Stomach (tissue), 9 donors: Measurements from ENCODE around the gene GRAMD1A. TPM values are rescaled to one million over a fixed set of nuclear protein-coding genes. Genes with fewer than 3 reads are reported as not detected.
"Not testable (repeated sequence)": the region's sequence is repeated elsewhere in the genome, so short reads cannot be mapped to it uniquely, and the experiment has no call there.

ENCODE experiments used
- DNase-seq, 2 donors: peaks; one replicate each; pipeline versions ENCODE4 v3.0.0 to v3.0.0-alpha.2; 2013 to 2019
- H3K27ac ChIP-seq, 5 donors: fragments of 200-600 bp in 4 of 5; sonication (generic) in 4 of 5; one replicate each; pipeline ENCODE4 v1.5.1; 2013 to 2019; ENCODE audit warnings: mild to moderate bottlenecking in 1 of 5, moderate library complexity in 1 of 5
- H3K27me3 ChIP-seq, 3 donors: fragments of 200-600 bp; sonication (generic); one replicate each; pipeline ENCODE4 v1.5.1; 2017 to 2019; ENCODE audit warnings: mixed run types in 1 of 3
- H3K36me3 ChIP-seq, 4 donors: fragments of 200-600 bp; sonication (generic); 1 replicate in 3 of 4; 2 replicates in 1 of 4; pipeline ENCODE4 v1.5.1; 2016 to 2019
- H3K4me1 ChIP-seq, 4 donors: fragments of 200-600 bp; sonication (generic); one replicate each; pipeline ENCODE4 v1.5.1; 2016 to 2019
- H3K4me3 ChIP-seq, 4 donors: fragments of 200-600 bp; sonication (generic) in 3 of 4; one replicate each; pipeline ENCODE4 v1.5.1; 2016 to 2019; ENCODE audit warnings: mild to moderate bottlenecking in 1 of 4
- H3K9me3 ChIP-seq, 4 donors: fragments of 200-600 bp; sonication (generic); one replicate each; pipeline ENCODE4 v1.5.1; 2016 to 2019
- CTCF ChIP-seq, 7 experiments: fragments of 450-650 bp in 4 of 7; fragments of 200-600 bp in 3 of 7; sonication (generic) in 3 of 7; IDR thresholded peaks; one replicate each; pipeline ENCODE4 v1.5.1; 2016 to 2019; ENCODE audit warnings: antibody characterized with exemption in 7 of 7, control low read depth in 2 of 7, mild to moderate bottlenecking in 1 of 7
- EP300 ChIP-seq: sonication (generic); formaldehyde crosslinking; IDR thresholded peaks from one replicate; pipeline ENCODE4 v1.6.1; 2017; ENCODE audit warnings: antibody characterized with exemption
- POLR2A ChIP-seq, 4 donors: fragments of 450-650 bp; IDR thresholded peaks; one replicate each; pipeline ENCODE4 v1.6.1; 2016; ENCODE audit warnings: antibody characterized with exemption in 4 of 4, control low read depth in 2 of 4, mild to moderate bottlenecking in 1 of 4, moderate library complexity in 1 of 4
- POLR2AphosphoS5 ChIP-seq, 3 donors: sonication (generic); formaldehyde crosslinking; IDR thresholded peaks; one replicate each; pipeline ENCODE4 v1.6.1; 2016; ENCODE audit warnings: antibody characterized with exemption in 3 of 3
- WGBS, 5 donors: extraction: QIAGEN DNeasy Blood & Tissue Kit in 3 of 5; methylation state at CpG; one replicate each; pipeline versions ENCODE4 v1.1.5 to v1.1.7; 2013 to 2018; 5-methylcytosine and 5-hydroxymethylcytosine counted together
- intact Hi-C: fragments of 100-400 bp; cut with DNase I; formaldehyde crosslinking; loops from one replicate; pipeline ENCODE4 v1.15.1; 2023; ENCODE audit warnings: low total_unique reads
- polyA plus RNA-seq, 3 donors: library from polyadenylated mRNA; stranded (reverse); fragments of 200-250 nt; gene quantifications; one replicate each; pipeline ENCODE4 v1.2.3, GENCODE V29; 2013
- total RNA-seq, 5 donors: library from RNA; depleted of rRNA; stranded (reverse); fragments of >200 nt; gene quantifications; one replicate each; pipeline versions ENCODE4 v1.1.0 to v1.2.3, GENCODE V29; 2014 to 2016
- donor health status: healthy with polysubstance abuse.
- donor health status: Bipolar disorder and iron deficiency.
- donor health status: healthy.

The GRAMD1A gene
- total and polyA plus RNA-seq, 8 donors: 29.8 to 74.1 (median 45.1) TPM

GRCh38 chr19:34962687-34963572, 37.2 kb upstream of the GRAMD1A start:
- Histone ChIP-seq H3K36me3 (peaks cover 29 to 34% (median 33%) of the 10 kb centered on the region in 4 donors), H3K4me1 (peaks cover 19 to 33% (median 27%) of the 10 kb centered on the region in 4 donors), H3K27me3 (no peaks in the 10 kb centered on the region), H3K4me3 (peak overlapping the region; percentile 70 to 99 (median 88)), H3K27ac (peak overlapping the region; percentile 16 to 82 (median 81)), H3K9me3 (peaks cover 29 to 49% (median 35%) of the 10 kb centered on the region in 4 donors)
- peak in 1 of 2 donors; percentile 43 for DNase-seq
- intact Hi-C loops: no loop called here
- TF ChIP-seq POLR2AphosphoS5 (IDR thresholded peaks at IDR 0.05): no peak
- no peak for TF ChIP-seq CTCF (IDR thresholded peaks at IDR 0.05)
- TF ChIP-seq POLR2A (IDR thresholded peaks at IDR 0.05): no peak
- TF ChIP-seq EP300: no peak
- WGBS, 5 donors: 14 to 28% (median 20%) methylated on average over 14 of the region's 14 CpGs

- peak within 1 kb of the TSS; percentile 70 to 99 (median 88) for H3K4me3 ChIP-seq
- H3K27me3 ChIP-seq: no peaks in the 10 kb centered on the region
- DNase-seq: peak; percentile 70 to 84
- H3K36me3 ChIP-seq: peaks cover 20 to 26% (median 24%) of the 10 kb centered on the region in 4 donors
- peaks cover 21 to 41% (median 26%) of the 10 kb centered on the region in 4 donors for H3K9me3 ChIP-seq
- H3K4me1 ChIP-seq: peaks cover 19 to 33% (median 27%) of the 10 kb centered on the region in 4 donors
- TF ChIP-seq POLR2A (IDR thresholded peaks at IDR 0.05) (no peak), POLR2AphosphoS5 (IDR thresholded peaks at IDR 0.05) (peak in 1 of 3 donors; percentile 44)
- 0 to 1% (median 0%) methylated on average over 18 to 78 of the region's 78 CpGs for WGBS, 5 donors
- H3K27ac ChIP-seq: peak within 1 kb of the TSS; percentile 16 to 82 (median 81)
- intact Hi-C loops: no loop called here
Measured at GRCh38 chr19:34963573-34964406, 36.3 kb upstream of the GRAMD1A start, which contains the start of gene ZNF792. TSS of gene ZNF792 (minus strand) at chr19:34964229. CDS start at chr19:34963662, 567 bp downstream.

GRCh38 chr19:34964598-34964997, 35.5 kb upstream of the GRAMD1A start:
- no peaks in the 10 kb centered on the region for H3K27me3 ChIP-seq
- H3K27ac ChIP-seq: no peak overlapping the region
- no peak for DNase-seq
- intact Hi-C loops: no loop called here
- H3K4me1 ChIP-seq: peaks cover 19 to 33% (median 27%) of the 10 kb centered on the region in 4 donors
- peaks cover 13 to 33% (median 18%) of the 10 kb centered on the region in 4 donors for H3K9me3 ChIP-seq
- no peak for TF ChIP-seq POLR2AphosphoS5 (IDR thresholded peaks at IDR 0.05)
- TF ChIP-seq EP300: no peak
- TF ChIP-seq CTCF (IDR thresholded peaks at IDR 0.05): no peak
- no peak for TF ChIP-seq POLR2A (IDR thresholded peaks at IDR 0.05)
- peaks cover 12 to 18% (median 16%) of the 10 kb centered on the region in 4 donors for H3K36me3 ChIP-seq
- H3K4me3 ChIP-seq: peak overlapping the region; percentile 70 to 99 (median 88)
- WGBS, 5 donors: 51 to 93% (median 55%) methylated on average over 3 to 6 of the region's 6 CpGs

GRCh38 chr19:34965505-34965904, 34.6 kb upstream of the GRAMD1A start:
- H3K4me3 ChIP-seq, DNase-seq, H3K27me3 ChIP-seq, intact Hi-C loops, H3K27ac ChIP-seq, H3K36me3 ChIP-seq: not testable (repeated sequence)
- Histone ChIP-seq H3K4me1 (peaks cover 19 to 33% (median 27%) of the 10 kb centered on the region in 4 donors), H3K9me3 (peaks cover 5 to 24% (median 9%) of the 10 kb centered on the region in 4 donors)
- WGBS, 5 donors: 69 to 75% (median 75%) methylated on average over 5 of the region's 5 CpGs

- TF ChIP-seq EP300: no peak
- no peak for TF ChIP-seq POLR2A (IDR thresholded peaks at IDR 0.05)
- no peak for TF ChIP-seq POLR2AphosphoS5 (IDR thresholded peaks at IDR 0.05)
- TF ChIP-seq CTCF (IDR thresholded peaks at IDR 0.05): no peak
- Histone ChIP-seq H3K4me3 (no peak overlapping the region), H3K27me3 (no peaks in the 10 kb centered on the region), H3K4me1 (peaks cover 10 to 17% (median 15%) of the 10 kb centered on the region in 4 donors), H3K27ac (no peak overlapping the region), H3K36me3 (no peaks in the 10 kb centered on the region), H3K9me3 (peaks cover 0 to 5% (median 0%) of the 10 kb centered on the region in 4 donors)
- intact Hi-C loops: no loop called here
- no peak for DNase-seq
- WGBS, 5 donors: 67 to 87% (median 85%) methylated on average over 6 of the region's 6 CpGs
Measured at GRCh38 chr19:34967551-34967950, 32.6 kb upstream of the GRAMD1A start.
